Nucleus accumbens (tissue), 56 donors: ENCODE results near the gene ABCA2.

Experiments
- DNase-seq, 56 donors: peaks; one replicate each; lab custom pipeline; 2025; lab: John Stamatoyannopoulos, UW

ABCA2 gene

GRCh38 chr9:136958898-136959850 is 68.9 kb downstream of the ABCA2 start:
- DNase-seq = no peak

DNA sequence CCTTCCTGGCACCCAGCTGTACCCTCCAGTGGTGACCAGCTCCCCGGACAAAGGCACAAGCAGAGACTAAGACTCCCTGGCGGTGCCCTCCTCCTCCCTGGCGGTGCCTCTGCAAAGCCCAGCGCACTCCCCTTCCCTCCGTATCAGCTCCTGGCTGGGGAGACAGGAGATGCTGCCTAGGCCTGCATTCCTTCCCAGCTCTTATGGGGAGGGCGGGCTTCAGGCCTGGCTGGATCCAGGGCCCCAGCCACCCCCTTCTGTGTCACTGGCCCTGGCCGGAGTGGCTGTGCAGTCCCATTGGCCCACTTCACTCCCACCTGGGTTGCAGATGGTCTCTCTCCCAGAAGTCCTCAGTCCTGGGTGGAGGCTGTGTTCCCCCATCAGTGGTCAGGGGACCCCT is 69.6 kb downstream of the ABCA2 start:
- DNase-seq = no peak

DNA sequence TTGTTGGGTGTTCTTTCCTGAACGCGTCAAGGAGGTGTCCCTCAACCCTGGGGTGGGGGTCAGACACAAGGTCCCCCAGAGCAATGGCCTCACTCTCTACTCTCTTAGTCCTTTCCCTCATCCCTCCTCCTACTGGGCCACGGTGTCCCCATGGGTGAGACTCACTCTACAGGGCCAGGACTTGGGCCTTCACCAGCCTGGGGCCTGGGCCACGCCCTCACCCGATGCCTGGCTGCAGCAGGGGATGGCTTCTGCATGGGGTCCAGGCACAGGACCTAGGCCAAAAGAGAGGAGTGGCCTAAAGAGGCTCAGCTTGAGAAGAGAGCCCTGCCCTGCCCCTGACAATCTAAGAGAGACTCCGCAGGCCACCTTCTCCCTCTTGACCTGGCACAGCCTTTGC is 70.1 kb downstream of the ABCA2 start:
- no peak for DNase-seq

DNA sequence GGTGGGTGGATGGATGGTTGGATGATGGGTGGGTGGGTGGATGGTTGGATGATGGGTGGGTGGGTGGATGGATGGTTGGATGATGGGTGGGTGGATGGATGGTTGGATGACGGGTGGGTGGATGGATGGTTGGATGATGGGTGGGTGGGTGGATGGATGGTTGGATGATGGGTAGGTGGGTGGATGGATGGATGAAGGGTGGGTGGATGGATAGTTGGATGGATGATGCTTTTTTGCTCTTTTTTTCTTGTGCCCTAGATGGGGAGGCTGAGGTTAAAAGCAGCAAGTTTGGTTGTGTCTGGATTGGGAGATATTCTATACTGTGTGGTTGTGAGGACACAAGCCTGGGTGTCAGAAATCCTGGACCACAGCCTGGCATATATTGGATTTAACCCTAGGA is 70.6 kb downstream of the ABCA2 start:
- DNase-seq = no peak
